ENCODE data around the gene LAMC3. TPM values are rescaled to one million over a fixed set of nuclear protein-coding genes. Genes with fewer than 3 reads are reported as not detected.

Gene LAMC3
- total and polyA plus RNA-seq, 2 experiments from 2014 or later, result 29.5 to 43.4 TPM

GRCh38 chr9:130988400-130988747 lies 20.6 kb upstream of the LAMC3 start:
- Histone ChIP-seq H3K9me3 (ENCODE audit: low read depth) (no peaks in the 10 kb centered on the region), H2AFZ (no peak overlapping the region), H3K9me2 (replicated peaks; ENCODE audit: insufficient read depth) (no peaks in the 10 kb centered on the region), H3K36me3 (replicated peaks; ENCODE audit: insufficient read depth, low read depth) (peaks cover 2% of the 10 kb centered on the region), H3K27ac (no peak overlapping the region), H3K4me1 (ENCODE audit: insufficient read depth) (peaks cover 5% of the 10 kb centered on the region), H3K4me2 (no peak overlapping the region), H3K79me2 (no peaks in the 10 kb centered on the region), H3K4me3 (no peak overlapping the region), H3K27me3 (no peaks in the 10 kb centered on the region), H4K20me1 (ENCODE audit: insufficient read depth, poor library complexity, severe bottlenecking) (no peaks in the 10 kb centered on the region)
- no peak for DNase-seq (ENCODE audit: low spot score)
- WGBS (ENCODE audit: low lambda C conversion rate, missing lambda C conversion rate), result 50% methylated on average over 2 of the region's 2 CpGs
- TF ChIP-seq CTCF (IDR thresholded peaks at IDR 0.05; ENCODE audit: poor library complexity), result no peak

GRCh38 chr9:130988905-130989304 lies 20.1 kb upstream of the LAMC3 start:
- no peak overlapping the region for H3K27ac ChIP-seq

GRCh38 chr9:130989391-130989790 lies 19.6 kb upstream of the LAMC3 start:
- no peak overlapping the region for H3K4me3 ChIP-seq
- WGBS (ENCODE audit: low lambda C conversion rate, missing lambda C conversion rate), result 93% methylated on average over 18 of the region's 18 CpGs
- TF ChIP-seq EZH2 (IDR thresholded peaks at IDR 0.05; ENCODE audit: borderline replicate concordance), result no peak
- TF ChIP-seq EZH2phosphoT487 (IDR thresholded peaks at IDR 0.05; ENCODE audit: low read depth, severe bottlenecking, unreplicated experiment), result no peak
- no peak for TF ChIP-seq CTCF (IDR thresholded peaks at IDR 0.05; ENCODE audit: poor library complexity)
- no peaks in the 10 kb centered on the region for H3K36me3 ChIP-seq (replicated peaks; ENCODE audit: insufficient read depth, low read depth)
- no peak for DNase-seq (ENCODE audit: low spot score)
- no peaks in the 10 kb centered on the region for H3K27me3 ChIP-seq
- no peaks in the 10 kb centered on the region for H4K20me1 ChIP-seq (ENCODE audit: insufficient read depth, poor library complexity, severe bottlenecking)
- H3K4me1 ChIP-seq (ENCODE audit: insufficient read depth), result peaks cover 5% of the 10 kb centered on the region
- no peak overlapping the region for H2AFZ ChIP-seq
- no peak overlapping the region for H3K27ac ChIP-seq
- H3K4me2 ChIP-seq, result no peak overlapping the region
- H3K9me3 ChIP-seq (ENCODE audit: low read depth), result no peaks in the 10 kb centered on the region
- no peaks in the 10 kb centered on the region for H3K79me2 ChIP-seq
- H3K9me2 ChIP-seq (replicated peaks; ENCODE audit: insufficient read depth), result no peaks in the 10 kb centered on the region

More at GRCh38 chr9:130988905-130989304, 20.1 kb upstream of the LAMC3 start:
- no peaks in the 10 kb centered on the region for H4K20me1 ChIP-seq (ENCODE audit: insufficient read depth, poor library complexity, severe bottlenecking)
- no peaks in the 10 kb centered on the region for H3K79me2 ChIP-seq
- TF ChIP-seq EZH2phosphoT487 (IDR thresholded peaks at IDR 0.05; ENCODE audit: low read depth, severe bottlenecking, unreplicated experiment) (no peak), CTCF (IDR thresholded peaks at IDR 0.05; ENCODE audit: poor library complexity) (no peak), EZH2 (IDR thresholded peaks at IDR 0.05; ENCODE audit: borderline replicate concordance) (no peak)
- H2AFZ ChIP-seq, result no peak overlapping the region
- no peaks in the 10 kb centered on the region for H3K27me3 ChIP-seq
- WGBS (ENCODE audit: low lambda C conversion rate, missing lambda C conversion rate), result 80% methylated on average over 9 of the region's 9 CpGs
- no peak overlapping the region for H3K4me3 ChIP-seq
- H3K36me3 ChIP-seq (replicated peaks; ENCODE audit: insufficient read depth, low read depth), result peaks cover 2% of the 10 kb centered on the region
- no peaks in the 10 kb centered on the region for H3K9me2 ChIP-seq (replicated peaks; ENCODE audit: insufficient read depth)
- H3K4me2 ChIP-seq, result no peak overlapping the region
- no peak for DNase-seq (ENCODE audit: low spot score)
- H3K4me1 ChIP-seq (ENCODE audit: insufficient read depth), result peaks cover 5% of the 10 kb centered on the region
- no peaks in the 10 kb centered on the region for H3K9me3 ChIP-seq (ENCODE audit: low read depth)

- H3K9me2 ChIP-seq (replicated peaks; ENCODE audit: insufficient read depth), result no peaks in the 10 kb centered on the region
- no peaks in the 10 kb centered on the region for H3K36me3 ChIP-seq (replicated peaks; ENCODE audit: insufficient read depth, low read depth)
- H3K27me3 ChIP-seq, result no peaks in the 10 kb centered on the region
- TF ChIP-seq CTCF (IDR thresholded peaks at IDR 0.05; ENCODE audit: poor library complexity) (no peak), EZH2 (IDR thresholded peaks at IDR 0.05; ENCODE audit: borderline replicate concordance) (no peak), EZH2phosphoT487 (IDR thresholded peaks at IDR 0.05; ENCODE audit: low read depth, severe bottlenecking, unreplicated experiment) (no peak)
- H3K27ac ChIP-seq, result no peak overlapping the region
- no peaks in the 10 kb centered on the region for H3K79me2 ChIP-seq
- H4K20me1 ChIP-seq (ENCODE audit: insufficient read depth, poor library complexity, severe bottlenecking), result no peaks in the 10 kb centered on the region
- H3K4me1 ChIP-seq (ENCODE audit: insufficient read depth), result peaks cover 5% of the 10 kb centered on the region
- 92% methylated on average over 22 of the region's 22 CpGs for WGBS (ENCODE audit: low lambda C conversion rate, missing lambda C conversion rate)
- H3K9me3 ChIP-seq (ENCODE audit: low read depth), result no peaks in the 10 kb centered on the region
- H3K4me2 ChIP-seq, result no peak overlapping the region
- no peak overlapping the region for H2AFZ ChIP-seq
- H3K4me3 ChIP-seq, result no peak overlapping the region
- DNase-seq (ENCODE audit: low spot score), result no peak
Observed at GRCh38 chr9:130989891-130990290, 19.1 kb upstream of the LAMC3 start.
